Osteocyte (in vitro differentiated cells): ENCODE measurements around the gene PAFAH2. TPM values are rescaled to one million over a fixed set of nuclear protein-coding genes. Genes with fewer than 3 reads are reported as not detected.

Source experiments
- DNase-seq: peaks from one replicate; pipeline ENCODE4 v3.0.0; 2021; ENCODE audit warnings: mixed read lengths; ENCODE audit not compliant: unreplicated experiment; ENCODE audit errors: extremely low spot score
- H3K27ac Mint-ChIP-seq: one replicate; pipeline ENCODE4 v1.8.0; 2021; ENCODE audit warnings: mild to moderate bottlenecking, mixed read lengths; ENCODE audit not compliant: unreplicated experiment
- H3K27me3 Mint-ChIP-seq: one replicate; pipeline ENCODE4 v1.8.0; 2021; ENCODE audit warnings: mixed read lengths; ENCODE audit not compliant: unreplicated experiment
- H3K36me3 Mint-ChIP-seq: one replicate; pipeline ENCODE4 v1.8.0; 2021; ENCODE audit warnings: mixed read lengths; ENCODE audit not compliant: unreplicated experiment
- H3K4me1 Mint-ChIP-seq: one replicate; pipeline ENCODE4 v1.8.0; 2021; ENCODE audit warnings: mixed read lengths; ENCODE audit not compliant: unreplicated experiment
- H3K4me3 Mint-ChIP-seq: one replicate; pipeline ENCODE4 v1.8.0; 2021; ENCODE audit warnings: mild to moderate bottlenecking, moderate library complexity, mixed read lengths; ENCODE audit not compliant: unreplicated experiment
- H3K9me3 Mint-ChIP-seq: one replicate; pipeline ENCODE4 v1.8.0; 2021; ENCODE audit warnings: mixed read lengths; ENCODE audit not compliant: unreplicated experiment
- CTCF ChIP-seq: fragments of 200-600 bp; sonication (generic); IDR thresholded peaks from 2 replicates; pipeline ENCODE4 v1.5.0; 2021; ENCODE audit warnings: antibody characterized with exemption, mild to moderate bottlenecking, moderate library complexity
- long read RNA-seq: library from polyadenylated mRNA; unstranded; transcript quantifications from one replicate; pipeline ENCODE4 v2.0.0, GENCODE V29; 2021
- total RNA-seq: library from RNA; stranded (reverse); gene quantifications from 2 replicates; pipeline ENCODE4 v1.2.1, GENCODE V29; 2021

The PAFAH2 gene
- total RNA-seq = 8.4 and 10.4 TPM in 2 replicates
- long read RNA-seq, transcript PAFAH2-201 (11 exons, 3,581 nt) = major isoform, 42 of 71 reads
- long read RNA-seq, partial matches to known transcripts = 7 of 71 reads
- long read RNA-seq, other reads (novel, unspliced or antisense) = 22 of 71 reads

- Mint-ChIP-seq H3K4me1 (peaks cover 16% of the 10 kb centered on the region), H3K4me3 (peak within 1 kb of the TSS; percentile 90), H3K36me3 (peaks cover 2% of the 10 kb centered on the region), H3K27me3 (no peaks in the 10 kb centered on the region), H3K27ac (peak within 1 kb of the TSS; percentile 94), H3K9me3 (no peaks in the 10 kb centered on the region)
- peak; percentile 98 for DNase-seq
- TF ChIP-seq CTCF = peak; percentile 98
Observed at GRCh38 chr1:25997828-25998761, at the start of gene PAFAH2. Gene PAFAH2, minus strand, starts transcription at chr1:25998063. Its CDS starts 7,247 bp downstream, at chr1:25990816.

GRCh38 chr1:26047278-26047874 lies 49.5 kb upstream of the PAFAH2 start:
- peaks cover 4% of the 10 kb centered on the region for H3K4me1 Mint-ChIP-seq
- TF ChIP-seq CTCF = no peak
- no peaks in the 10 kb centered on the region for H3K36me3 Mint-ChIP-seq
- no peak for DNase-seq
- peaks cover 80% of the 10 kb centered on the region for H3K27me3 Mint-ChIP-seq
- H3K9me3 Mint-ChIP-seq = no peaks in the 10 kb centered on the region
- H3K4me3 Mint-ChIP-seq = no peak overlapping the region
- H3K27ac Mint-ChIP-seq = no peak overlapping the region

- no peaks in the 10 kb centered on the region for H3K9me3 Mint-ChIP-seq
- H3K27me3 Mint-ChIP-seq = peaks cover 76% of the 10 kb centered on the region
- H3K4me1 Mint-ChIP-seq = peaks cover 4% of the 10 kb centered on the region
- H3K36me3 Mint-ChIP-seq = no peaks in the 10 kb centered on the region
- no peak overlapping the region for H3K4me3 Mint-ChIP-seq
- no peak overlapping the region for H3K27ac Mint-ChIP-seq
- no peak for DNase-seq
- no peak for TF ChIP-seq CTCF
Observed at GRCh38 chr1:26046246-26047095, 48.6 kb upstream of the PAFAH2 start.

- TF ChIP-seq CTCF = no peak
- no peak for DNase-seq
- peaks cover 70% of the 10 kb centered on the region for H3K27me3 Mint-ChIP-seq
- no peaks in the 10 kb centered on the region for H3K36me3 Mint-ChIP-seq
- peaks cover 4% of the 10 kb centered on the region for H3K4me1 Mint-ChIP-seq
- H3K9me3 Mint-ChIP-seq = no peaks in the 10 kb centered on the region
- no peak within 1 kb of the TSS for H3K27ac Mint-ChIP-seq
- H3K4me3 Mint-ChIP-seq = no peak within 1 kb of the TSS
Observed at GRCh38 chr1:26045722-26046245, 47.9 kb upstream of the PAFAH2 start, which contains the start of gene SLC30A2. Gene SLC30A2, minus strand, starts transcription at chr1:26046118. Its CDS starts 222 bp downstream, at chr1:26045896.
